ENCODE measurements around the gene CNPY1.

Gene CNPY1

GRCh38 chr7:155466142-155466813, 80.1 kb downstream of the CNPY1 start:
- DNase-seq (ENCODE audit: low read depth) = no peak

GRCh38 chr7:155465761-155466141, 80.6 kb downstream of the CNPY1 start:
- DNase-seq (ENCODE audit: low read depth) = no peak

- no peak for DNase-seq (ENCODE audit: low read depth)
Observed at GRCh38 chr7:155464948-155465739, 81.2 kb downstream of the CNPY1 start.

- no peak for DNase-seq (ENCODE audit: low read depth)
Observed at GRCh38 chr7:155464183-155464582, 82.2 kb downstream of the CNPY1 start.

GRCh38 chr7:155463114-155463811, 83.1 kb downstream of the CNPY1 start:
- DNase-seq (ENCODE audit: low read depth) = no peak

GRCh38 chr7:155462163-155462735, 84.1 kb downstream of the CNPY1 start:
- no peak for DNase-seq (ENCODE audit: low read depth)

- no peak for DNase-seq (ENCODE audit: low read depth)
Observed at GRCh38 chr7:155461631-155462030, 84.7 kb downstream of the CNPY1 start.

GRCh38 chr7:155460926-155461613, 85.3 kb downstream of the CNPY1 start:
- DNase-seq (ENCODE audit: low read depth) = no peak

GRCh38 chr7:155459700-155460461, 86.5 kb downstream of the CNPY1 start:
- no peak for DNase-seq (ENCODE audit: low read depth)

GRCh38 chr7:155458878-155459699, 87.3 kb downstream of the CNPY1 start:
- DNase-seq (ENCODE audit: low read depth) = no peak

GRCh38 chr7:155458111-155458877, 88.1 kb downstream of the CNPY1 start, which contains the start of gene EN2:
TSS of gene EN2 (plus strand) at chr7:155458129. CDS start at chr7:155458378, 249 bp downstream.
- no peak for DNase-seq (ENCODE audit: low read depth)

- no peak for DNase-seq (ENCODE audit: low read depth)
Observed at GRCh38 chr7:155457544-155458110, 88.7 kb downstream of the CNPY1 start.

- DNase-seq (ENCODE audit: low read depth) = no peak
Observed at GRCh38 chr7:155456738-155457543, 89.4 kb downstream of the CNPY1 start.

- no peak for DNase-seq (ENCODE audit: low read depth)
Observed at GRCh38 chr7:155455776-155456737, 90.3 kb downstream of the CNPY1 start.

- DNase-seq (ENCODE audit: low read depth) = no peak
Observed at GRCh38 chr7:155455132-155455693, 91.1 kb downstream of the CNPY1 start.

Data from stimulated activated CD8-positive, alpha-beta memory T cell treated with anti-CD3 and anti-CD28 coated beads, Interleukin-15, amount 100 ng/mL, for 1 hour (primary cell).